GM21381 (cell line): ENCODE measurements around the gene PLXDC1.

Experiments
- ATAC-seq: cut with Tn5 transposase; IDR thresholded peaks from one replicate; pipeline ENCODE4 v1.9.1; 2021; ENCODE audit warnings: mild to moderate bottlenecking, moderate library complexity; ENCODE audit not compliant: unreplicated experiment

Gene PLXDC1

DNA sequence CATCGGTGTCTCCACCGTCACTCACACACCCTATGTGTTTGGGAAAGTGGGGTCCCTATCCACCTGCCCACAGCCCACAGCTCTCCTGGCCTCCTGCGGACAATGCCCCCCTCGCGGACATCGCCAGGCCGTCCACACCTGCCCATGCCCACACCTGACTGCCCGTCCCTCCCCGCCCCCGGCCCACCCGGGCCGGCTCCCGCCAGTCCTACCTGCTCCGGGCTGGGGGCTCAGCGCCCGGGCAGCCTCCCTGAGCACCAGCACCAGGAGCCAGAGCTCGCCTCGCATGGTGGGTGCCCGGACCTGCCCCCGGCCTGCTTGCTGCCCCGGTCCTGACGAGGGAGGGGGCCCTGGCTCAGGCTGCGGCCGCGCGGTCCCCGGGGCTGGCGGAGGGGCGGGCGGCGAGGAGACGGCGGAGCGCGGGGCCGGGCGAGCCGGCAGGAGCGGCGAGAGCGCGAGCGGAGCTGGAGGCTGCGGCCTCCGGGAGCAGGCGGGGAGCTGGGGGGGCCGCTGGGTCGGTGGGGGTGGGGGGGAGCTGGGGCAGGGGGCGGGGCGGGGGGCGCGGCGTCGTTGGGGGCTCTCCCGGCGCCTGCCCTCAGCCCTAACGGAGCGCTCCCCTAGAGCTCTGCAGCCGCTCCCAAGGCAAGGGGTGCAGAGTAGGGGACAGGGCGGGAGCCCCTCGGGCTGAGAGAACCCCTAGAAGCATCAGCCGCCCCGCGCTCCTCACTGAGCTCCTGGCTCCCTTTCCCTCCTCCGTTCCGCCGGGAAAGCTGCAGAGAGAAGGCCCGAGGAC is at the start of gene PLXDC1:
PLXDC1 (minus strand) TSS at position 488 of the 793 bp plus-strand sequence; CDS start at position 288, 200 bp downstream.
- ATAC-seq, result no peak

DNA sequence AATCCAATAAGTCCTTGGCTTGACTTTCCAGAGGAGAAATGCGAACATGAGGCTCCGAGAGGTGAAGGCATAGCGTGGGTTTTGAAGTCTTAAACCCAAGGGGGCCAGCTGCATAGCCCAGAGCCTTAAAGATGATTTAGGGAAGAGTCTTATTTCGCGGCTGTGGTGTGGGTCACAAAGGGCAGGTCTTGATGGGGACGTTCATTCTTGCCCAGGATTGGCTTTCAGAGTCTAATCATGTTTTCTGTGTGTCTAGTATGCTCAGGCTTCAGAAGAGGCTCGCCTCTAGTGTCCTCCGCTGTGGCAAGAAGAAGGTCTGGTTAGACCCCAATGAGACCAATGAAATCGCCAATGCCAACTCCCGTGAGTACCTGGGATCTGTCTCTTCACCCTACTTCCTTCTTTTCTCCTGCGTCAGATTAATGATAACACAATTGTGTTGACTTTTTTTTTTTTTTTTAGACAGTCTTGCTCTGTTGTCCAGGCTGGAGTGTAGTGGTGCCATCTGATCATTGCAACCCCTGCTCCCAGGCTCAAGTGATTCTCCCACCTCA is 49.6 kb upstream of the PLXDC1 start:
- ATAC-seq, result no peak

DNA sequence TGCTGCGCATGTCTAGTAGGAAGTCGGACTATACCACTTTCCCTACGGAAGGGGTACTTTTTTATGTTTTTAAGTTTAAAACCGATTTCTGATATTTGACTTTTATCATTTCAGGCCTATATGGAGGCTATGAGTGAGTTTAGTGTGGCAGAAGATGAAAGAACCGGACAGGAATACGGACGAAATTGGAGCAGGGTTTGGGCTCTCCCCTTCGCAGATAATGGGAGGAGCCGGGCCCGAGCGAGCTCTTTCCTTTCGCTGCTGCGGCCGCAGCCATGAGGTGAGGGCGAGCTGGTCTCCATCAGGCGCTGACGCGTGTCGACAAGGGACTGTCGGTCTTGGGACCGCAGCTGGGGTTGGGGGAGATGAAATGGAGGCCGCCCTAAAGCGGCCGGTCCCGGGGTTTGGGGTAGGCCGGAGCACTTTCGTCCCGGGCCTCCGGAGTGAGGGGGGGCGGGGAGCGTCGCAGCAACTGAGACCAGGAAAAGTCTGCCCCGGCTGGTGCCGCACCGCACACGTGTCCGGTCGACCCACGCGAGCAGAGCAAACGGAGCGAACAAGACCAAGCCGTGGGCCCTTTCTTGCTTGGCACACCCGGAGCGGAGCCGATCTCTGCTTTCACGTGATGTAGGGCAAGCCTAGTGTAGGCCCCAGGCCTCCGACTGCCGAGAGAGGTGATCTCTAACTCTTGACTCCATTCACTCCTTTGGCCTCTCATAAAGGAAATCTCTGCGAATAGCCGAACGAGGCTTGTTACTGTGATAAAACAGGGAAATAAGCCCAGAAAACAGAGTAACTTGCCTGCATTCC is 48.8 kb upstream of the PLXDC1 start, which contains the start of gene RPL19:
RPL19 (plus strand) TSS at position 214 of the 810 bp plus-strand sequence; CDS start at position 276, 62 bp downstream.
- peak; percentile 54 for ATAC-seq

DNA sequence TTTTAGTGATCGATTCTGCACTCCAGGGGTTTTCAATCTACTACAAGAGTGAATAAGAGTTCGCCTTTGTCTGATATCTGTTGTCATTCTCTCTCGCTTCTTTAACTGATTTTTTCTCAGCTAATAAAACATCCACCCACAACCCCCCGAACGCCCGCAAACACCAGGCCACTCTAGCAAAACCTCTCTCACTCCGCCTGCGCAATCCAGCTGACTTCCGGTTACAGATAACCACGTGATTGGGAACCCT is 48.3 kb upstream of the PLXDC1 start:
- peak; percentile 67 for ATAC-seq

DNA sequence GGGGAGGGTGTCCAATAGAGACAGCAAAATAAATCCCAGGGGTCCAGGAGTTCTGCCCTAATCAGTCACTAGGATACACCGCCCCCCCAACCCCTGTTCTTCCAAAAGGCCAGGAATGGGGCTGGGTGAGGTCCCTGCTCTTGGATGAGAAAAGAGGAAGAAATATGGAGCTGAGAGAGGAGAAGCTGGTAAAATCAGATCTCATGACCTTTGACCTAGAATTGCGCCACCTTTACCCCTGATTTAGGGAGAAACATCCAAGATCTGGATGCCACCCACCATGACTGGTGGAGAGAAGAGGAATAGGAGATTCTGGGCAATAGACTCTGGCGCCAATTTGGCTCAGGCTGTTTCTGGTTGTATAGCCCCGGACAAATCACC is 46.7 kb upstream of the PLXDC1 start:
- ATAC-seq, result no peak

DNA sequence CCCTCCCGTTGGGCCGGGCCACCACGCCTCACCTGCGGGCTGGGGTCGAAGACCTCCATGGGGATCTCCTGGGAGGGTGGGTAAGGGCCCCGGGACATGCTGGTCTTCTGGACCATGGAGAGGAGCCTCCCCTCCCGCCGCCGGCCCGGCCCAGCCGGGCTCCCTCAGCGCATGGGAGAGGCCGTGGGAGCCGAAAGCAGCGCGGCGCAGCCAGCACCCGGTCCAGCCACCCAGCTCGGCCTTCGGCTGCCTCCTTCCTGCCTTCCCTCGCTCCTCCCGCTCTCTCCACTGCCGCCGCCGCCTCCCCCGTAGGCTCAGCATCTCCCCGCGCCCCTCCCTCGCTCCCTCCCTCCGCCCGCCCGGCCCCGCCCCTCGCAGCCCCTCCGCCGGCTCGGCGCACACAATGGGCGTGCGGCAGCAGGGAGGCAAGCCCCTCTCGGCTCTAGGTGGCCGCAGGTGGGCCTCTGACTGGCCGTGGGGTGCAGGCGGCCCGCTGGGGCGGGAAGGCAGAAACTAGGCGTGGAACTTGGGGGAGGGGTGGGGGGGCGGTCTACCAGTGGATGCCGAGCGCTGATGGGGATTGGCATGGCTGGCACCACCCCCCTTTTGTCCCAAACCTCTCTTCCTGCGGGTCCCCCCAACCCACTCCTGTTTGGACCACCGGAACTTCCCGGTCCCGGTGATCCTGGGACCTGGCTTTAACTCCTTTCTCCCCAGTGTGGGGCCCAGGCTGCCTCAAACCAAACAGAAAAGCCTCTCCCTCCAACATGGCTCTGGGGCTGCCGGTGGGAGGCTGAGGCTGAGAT is 46.1 kb upstream of the PLXDC1 start, which contains the start of gene CACNB1:
CACNB1 (minus strand) TSS at position 290 of the 806 bp plus-strand sequence; CDS start at position 116, 174 bp downstream.
- ATAC-seq, result no peak

DNA sequence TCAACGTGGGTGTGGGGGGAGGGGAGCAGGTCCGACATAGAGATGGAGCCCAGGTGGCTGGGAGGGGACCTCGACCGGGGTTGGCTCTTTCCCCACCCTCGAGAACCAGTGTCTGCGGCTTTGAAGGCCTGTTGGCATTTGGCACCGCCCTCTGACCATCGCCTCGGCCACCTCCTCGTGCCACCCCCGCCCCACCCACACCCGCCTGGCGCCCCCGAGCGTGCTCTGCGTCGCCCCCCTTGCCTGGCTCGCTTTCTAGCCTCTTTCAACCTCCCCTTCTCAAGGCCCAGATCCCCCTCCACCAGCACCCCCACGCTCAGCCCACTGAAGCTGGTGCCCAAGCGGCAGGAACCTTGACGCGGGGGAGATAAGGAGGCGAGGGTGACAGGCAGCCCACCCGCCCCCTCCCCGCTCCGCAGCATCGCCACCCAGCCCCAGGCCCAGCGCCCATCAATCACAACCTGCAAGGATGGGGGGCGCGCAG is 45.4 kb upstream of the PLXDC1 start:
- ATAC-seq, result no peak

DNA sequence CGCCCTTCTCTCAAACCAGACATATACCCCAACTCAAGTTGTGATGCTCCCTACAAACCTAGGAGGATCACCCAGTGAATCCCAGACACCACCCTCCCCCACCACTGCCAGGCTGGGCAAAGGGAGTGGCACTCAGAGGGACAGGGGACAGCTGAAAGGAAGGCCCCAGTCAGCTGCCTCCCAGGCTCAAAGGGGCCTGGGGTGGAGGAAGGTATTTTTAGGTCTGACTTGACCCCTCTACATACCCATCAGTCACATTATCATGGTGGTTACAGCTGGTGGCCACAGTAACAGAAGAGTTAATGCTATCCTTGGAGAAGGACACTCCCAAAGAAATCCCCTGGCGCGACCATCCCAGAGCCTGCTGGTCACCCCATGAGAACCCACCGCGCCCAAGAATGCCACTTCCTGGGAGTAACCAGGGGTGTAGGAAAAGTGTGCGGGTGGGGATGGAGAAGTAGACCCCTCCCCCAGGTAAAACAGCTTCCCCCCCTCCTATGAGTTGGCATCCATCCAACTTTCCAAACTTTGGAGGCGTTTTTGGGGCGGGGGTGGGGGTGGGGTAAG is 44.9 kb upstream of the PLXDC1 start:
- ATAC-seq, result no peak

DNA sequence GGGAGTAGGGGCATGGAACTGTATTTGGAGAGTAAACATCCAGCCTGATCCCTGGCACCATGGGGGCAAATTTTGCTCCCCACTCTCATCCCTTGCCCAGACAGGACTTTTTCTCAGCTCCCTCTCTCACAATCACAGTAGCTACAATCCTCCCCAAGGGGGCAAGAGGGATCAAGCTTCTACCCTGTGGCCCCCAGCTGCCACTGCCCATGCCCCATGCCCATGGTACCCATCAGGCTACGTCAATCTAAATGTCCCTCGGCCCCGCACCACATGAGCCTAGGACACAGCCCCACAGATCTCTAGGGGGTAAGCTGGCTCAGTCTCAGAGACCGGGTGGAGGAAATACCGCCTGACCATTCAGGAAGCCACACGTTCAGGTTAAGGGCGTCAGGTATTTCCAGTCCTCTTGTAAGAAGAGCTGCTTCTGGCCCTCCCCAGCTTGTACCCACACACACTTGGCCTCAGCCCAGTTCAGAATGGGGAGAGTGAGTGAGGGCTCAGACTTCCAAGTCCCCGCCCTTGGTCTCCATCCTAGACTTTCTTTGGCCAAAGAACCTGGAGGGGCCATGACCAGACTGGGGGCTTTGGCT is 44.2 kb upstream of the PLXDC1 start:
- ATAC-seq, result no peak

DNA sequence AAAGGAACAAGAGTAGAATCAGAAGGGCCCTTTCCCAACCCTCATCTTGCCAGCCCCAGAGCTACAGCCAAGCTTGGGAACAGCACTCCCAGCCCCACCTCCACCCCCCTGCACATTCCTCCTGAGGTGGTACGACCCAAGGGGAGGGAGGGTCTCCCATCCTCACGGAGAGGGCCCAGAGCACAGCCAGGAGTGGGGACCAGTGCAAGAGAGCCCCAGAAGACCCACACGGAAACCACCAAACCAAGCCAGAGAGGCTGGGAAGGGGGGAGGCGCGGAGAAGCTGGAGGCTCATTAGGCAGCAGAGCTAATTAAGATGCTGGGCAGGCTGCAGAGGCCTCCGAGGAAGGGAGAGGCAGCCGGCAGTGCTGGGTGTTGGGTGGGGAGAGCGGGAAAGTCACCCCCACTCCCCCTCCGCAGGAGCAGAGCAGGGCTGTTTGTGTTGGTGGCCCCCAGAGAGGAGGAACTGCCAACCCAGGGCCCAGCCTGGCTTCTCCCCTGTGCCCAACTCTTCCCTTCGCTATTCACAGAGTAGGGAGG is 43.6 kb upstream of the PLXDC1 start:
- no peak for ATAC-seq

DNA sequence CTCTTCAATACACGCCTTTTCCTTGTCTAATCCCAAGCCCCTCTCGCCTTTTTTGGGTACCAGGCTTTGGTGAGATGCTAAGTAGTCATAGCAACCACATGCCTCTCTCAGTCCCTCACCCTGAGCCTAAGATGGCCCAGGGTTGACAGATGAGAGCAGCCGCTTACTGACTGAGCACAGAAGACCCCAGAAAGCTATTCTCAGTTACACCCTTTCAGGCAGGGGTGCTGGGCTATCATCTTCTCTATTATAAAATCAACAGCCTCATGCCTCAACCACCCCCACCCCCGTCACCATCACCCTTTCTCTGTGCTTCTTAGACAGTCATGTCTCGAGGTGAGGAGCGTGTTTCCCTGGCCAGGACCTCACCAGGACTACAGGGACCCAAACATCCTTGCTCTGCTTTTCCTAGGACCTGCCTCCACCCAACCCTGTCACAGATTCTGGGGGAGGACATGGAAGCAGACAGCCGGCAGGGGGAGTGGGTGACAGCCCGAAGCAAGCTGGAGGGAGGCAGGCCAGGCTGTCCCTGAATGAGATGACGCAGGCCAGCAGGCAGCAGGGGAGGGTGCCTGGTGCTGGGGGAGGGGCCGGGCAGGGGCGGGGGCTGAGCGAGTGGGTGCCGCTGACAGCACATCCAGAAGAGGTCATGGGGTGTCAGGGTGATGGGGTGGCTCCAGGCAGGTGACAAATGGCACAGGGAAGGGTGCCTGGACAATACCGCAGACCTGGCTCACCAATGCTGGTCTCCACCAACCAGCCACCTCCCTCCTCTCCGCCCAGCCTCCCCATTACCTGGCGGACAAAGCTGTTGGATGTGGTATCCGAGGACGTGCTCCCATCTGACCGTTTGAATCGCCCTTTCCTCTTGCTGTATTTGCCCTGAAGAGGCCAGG is 42.9 kb upstream of the PLXDC1 start:
- ATAC-seq, result no peak

DNA sequence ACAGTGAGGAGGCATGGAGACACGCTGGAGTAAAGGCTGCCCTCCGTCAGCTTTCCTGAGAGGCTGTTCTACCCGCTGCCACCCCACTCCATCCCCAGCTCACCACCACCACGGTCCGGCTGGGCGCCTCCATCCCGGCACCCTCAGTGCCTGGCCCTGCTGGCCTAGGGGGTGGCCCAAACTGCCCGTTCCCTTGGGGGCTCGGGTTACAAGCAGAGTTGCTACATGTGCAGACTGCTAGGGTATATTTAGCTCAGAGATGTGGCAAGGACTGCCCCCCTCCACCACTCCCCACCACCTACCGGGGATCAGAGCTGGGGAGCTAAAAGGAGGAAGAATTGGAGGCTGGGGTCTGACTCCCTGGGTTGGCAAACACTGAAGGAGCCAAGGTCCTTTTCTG is 41.9 kb upstream of the PLXDC1 start:
- ATAC-seq, result no peak

DNA sequence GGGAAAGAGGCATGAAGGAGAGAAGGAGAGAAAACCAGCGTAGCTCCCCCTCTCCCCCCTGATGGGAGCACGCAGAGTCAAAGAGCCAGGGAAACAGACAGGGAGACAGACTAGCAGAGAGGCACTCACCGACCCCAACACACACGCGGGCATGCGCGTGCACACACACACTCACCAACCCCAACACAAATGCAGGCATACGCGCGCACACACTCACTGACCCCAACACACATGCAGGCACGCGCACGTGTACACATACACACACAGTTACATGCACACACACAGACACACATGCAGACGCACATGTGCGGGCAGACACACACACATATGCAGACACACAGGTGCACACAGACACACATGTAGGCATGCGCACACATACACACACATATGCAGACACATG is 41.5 kb upstream of the PLXDC1 start:
- no peak for ATAC-seq

DNA sequence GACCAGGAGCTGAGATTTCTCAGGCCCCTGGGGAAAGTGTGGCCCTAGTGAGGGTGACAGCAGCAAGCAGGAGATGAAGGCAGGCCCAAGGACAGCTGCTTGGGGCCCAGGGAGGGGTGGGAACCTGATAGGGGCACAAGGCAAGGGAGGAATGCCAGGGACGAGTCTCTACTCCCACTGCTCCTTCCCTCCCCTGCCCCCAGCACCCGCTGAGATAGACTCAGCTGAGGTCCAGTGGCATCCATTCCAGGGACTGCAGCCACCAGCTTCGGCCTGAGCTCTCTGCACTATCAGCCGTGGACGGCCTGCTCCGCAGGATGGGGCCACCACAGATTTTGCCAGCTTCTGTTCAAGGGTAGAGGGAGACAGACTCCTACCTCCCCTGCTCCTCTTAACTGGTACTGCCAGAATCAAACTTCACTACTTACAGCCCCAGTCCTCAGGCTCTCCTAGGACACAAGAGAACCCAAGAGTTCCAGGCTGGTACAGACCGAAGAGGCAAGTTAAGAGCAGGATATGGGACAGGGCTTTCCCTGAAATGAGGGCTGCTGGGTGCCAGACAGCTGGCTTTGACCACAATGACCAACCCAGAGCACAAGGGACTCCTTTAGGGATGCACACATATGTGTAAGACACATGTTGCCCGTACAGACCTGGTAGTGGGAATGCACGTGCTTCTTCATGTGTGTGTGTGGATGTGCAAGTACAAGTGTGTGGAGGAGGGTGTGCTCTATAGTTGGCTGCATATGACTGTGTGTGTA is 40.5 kb upstream of the PLXDC1 start:
- no peak for ATAC-seq

DNA sequence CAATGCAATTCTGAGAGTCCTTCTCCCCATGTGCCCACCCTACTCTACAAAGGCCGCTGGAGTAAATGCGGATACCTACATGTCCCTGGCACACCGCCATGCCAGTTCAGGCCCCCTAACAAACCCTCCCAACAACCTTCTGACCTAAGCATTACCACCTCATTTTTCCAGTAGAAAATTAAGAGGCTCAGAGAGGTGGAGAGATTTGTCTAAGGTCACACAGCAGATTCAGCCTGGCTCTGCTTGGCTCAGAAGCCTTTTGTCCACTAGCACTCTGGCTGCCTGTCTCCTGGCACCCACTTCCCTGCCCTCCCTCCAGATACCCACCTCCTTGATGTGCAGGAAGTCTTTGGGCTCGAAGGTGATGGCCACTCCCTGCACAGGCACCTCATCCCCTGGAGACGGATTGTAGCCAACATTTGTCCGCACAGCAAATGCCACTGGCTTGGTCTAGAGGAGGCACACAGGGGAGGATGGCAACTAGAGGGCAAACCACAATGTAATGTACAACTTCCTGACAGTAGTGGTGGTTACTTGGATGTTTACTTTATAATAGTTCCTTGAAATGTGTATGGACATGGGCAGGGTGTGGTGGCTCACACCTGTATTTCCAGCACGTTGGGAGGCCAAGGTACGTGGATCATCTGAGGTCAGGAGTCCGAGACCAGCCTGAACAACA is 35.9 kb upstream of the PLXDC1 start:
- no peak for ATAC-seq

DNA sequence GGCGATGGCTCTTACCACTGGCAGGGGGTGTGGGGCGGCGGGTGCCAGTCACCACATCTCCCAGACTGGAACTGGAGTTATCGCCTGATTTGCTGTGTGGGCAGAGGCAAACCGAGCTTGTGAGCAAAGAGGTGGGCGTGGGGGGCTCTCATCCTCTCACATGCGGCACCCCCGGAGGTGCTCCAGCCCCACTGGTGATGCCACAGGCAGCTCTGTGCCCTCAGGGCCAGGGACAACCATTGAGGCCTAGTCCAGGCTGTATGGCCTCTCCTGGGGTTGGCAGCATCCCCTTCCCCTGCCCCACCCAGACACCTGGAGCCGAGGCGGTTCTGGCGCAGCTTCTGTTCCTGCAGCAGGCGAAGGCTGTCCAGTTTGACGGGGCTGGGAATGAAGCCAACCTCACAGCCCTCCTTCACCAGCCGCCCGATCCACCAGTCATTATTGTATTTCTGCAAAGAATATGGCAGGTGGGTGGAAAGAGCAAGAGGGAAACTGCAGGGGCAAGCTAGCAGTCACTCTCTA is 35.1 kb upstream of the PLXDC1 start:
- no peak for ATAC-seq

DNA sequence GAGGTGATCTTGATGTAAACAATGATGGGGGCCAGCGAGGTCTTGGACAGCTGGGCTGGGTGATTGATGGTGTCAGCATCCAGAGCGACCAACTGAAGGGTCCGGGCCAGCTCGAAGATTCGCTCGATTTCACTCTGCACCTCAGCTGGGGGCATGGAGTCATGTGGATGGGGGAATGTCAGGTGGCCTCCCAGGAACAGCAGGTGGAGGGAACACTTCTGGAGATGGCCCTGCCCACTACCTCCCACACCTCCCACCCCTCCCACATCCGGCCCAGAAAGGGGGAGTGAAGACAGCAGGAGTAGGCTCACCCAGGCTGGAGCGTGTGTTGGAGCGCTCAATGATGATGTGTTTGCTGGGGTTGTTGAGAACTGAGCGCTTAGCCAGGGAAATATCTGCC is 32.3 kb upstream of the PLXDC1 start:
- ATAC-seq, result no peak
